Measurements from ENCODE around the gene PHC2.

PHC2 gene

GRCh38 chr1:33424610-33425009, 6.3 kb downstream of the PHC2 start:
- no peak overlapping the region for H3K4me3 ChIP-seq (ENCODE audit: low read depth, low read length)
- DNase-seq (ENCODE audit: low read depth): peak; percentile 28
- no peak for TF ChIP-seq CTCF (conservative IDR thresholded peaks at IDR 0.05; ENCODE audit: low read depth, low read length)

GRCh38 chr1:33424205-33424604, 6.7 kb downstream of the PHC2 start:
- H3K4me3 ChIP-seq (ENCODE audit: low read depth, low read length): no peak overlapping the region
- no peak for TF ChIP-seq CTCF (conservative IDR thresholded peaks at IDR 0.05; ENCODE audit: low read depth, low read length)
- peak; percentile 69 for DNase-seq (ENCODE audit: low read depth)

GRCh38 chr1:33420870-33421775, 9.8 kb downstream of the PHC2 start:
- no peak overlapping the region for H3K4me3 ChIP-seq (ENCODE audit: low read depth, low read length)
- TF ChIP-seq CTCF (conservative IDR thresholded peaks at IDR 0.05; ENCODE audit: low read depth, low read length): no peak
- DNase-seq (ENCODE audit: low read depth): peak; percentile 54

GRCh38 chr1:33418811-33419210, 12.1 kb downstream of the PHC2 start:
- DNase-seq (ENCODE audit: low read depth): no peak
- H3K4me3 ChIP-seq (ENCODE audit: low read depth, low read length): no peak overlapping the region
- TF ChIP-seq CTCF (conservative IDR thresholded peaks at IDR 0.05; ENCODE audit: low read depth, low read length): no peak

GRCh38 chr1:33414879-33415278, 16.0 kb downstream of the PHC2 start:
- no peak overlapping the region for H3K4me3 ChIP-seq (ENCODE audit: low read depth, low read length)

GRCh38 chr1:33410091-33410701, 20.7 kb downstream of the PHC2 start:
- H3K4me3 ChIP-seq (ENCODE audit: low read depth, low read length): no peak overlapping the region
- peak; percentile 51 for DNase-seq (ENCODE audit: low read depth)
- TF ChIP-seq CTCF (conservative IDR thresholded peaks at IDR 0.05; ENCODE audit: low read depth, low read length): no peak

More at GRCh38 chr1:33414879-33415278, 16.0 kb downstream of the PHC2 start:
- DNase-seq (ENCODE audit: low read depth): no peak
- TF ChIP-seq CTCF (conservative IDR thresholded peaks at IDR 0.05; ENCODE audit: low read depth, low read length): no peak

Data from choroid plexus epithelial cell (primary cell).